Measurements from ENCODE around the gene HIVEP2. TPM values are rescaled to one million over a fixed set of nuclear protein-coding genes. Genes with fewer than 3 reads are reported as not detected.

Gene HIVEP2
- total RNA-seq, 1 experiment from 2014 or later: 4.2 TPM

DNA sequence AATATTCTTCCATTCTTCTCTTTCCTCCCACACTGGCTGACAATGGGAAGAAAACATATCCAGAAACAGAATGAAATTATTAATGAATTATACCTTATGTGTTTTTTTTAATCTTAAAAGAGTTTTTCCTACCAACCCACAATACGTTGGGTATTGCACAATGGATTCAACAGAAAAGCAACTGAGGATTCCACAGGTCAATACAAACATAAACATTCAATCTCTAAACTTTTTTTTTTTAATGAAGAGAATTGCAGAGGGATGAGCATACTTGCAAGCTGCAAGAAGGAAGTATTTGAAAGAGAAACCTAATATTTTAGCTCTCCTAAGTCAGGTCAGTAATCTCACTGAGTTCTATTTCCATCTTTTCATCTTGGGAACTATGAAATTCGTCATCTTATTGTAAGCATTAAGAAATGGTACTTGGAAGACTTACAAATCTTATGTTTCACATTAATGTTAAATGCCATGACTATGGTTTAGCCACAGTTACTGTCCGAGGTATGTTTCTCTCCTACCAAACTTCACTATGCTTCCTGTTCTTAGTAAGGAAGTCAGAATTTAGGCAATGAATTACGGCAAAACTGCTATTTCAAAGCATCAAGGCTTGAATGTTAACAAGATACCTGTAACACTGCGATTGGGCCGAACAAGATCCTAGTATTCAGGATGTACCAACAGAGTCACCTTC lies 100.8 kb downstream of the HIVEP2 start:
- Histone ChIP-seq H3T11ph (ENCODE audit: low read length) (no peak overlapping the region), H2BK12ac (ENCODE audit: insufficient read length, low read depth, low read length) (no peak overlapping the region), H4K20me1 (ENCODE audit: control insufficient read depth, insufficient read depth, insufficient read length) (no peaks in the 10 kb centered on the region), H2BK20ac (ENCODE audit: low read depth, low read length, poor library complexity, severe bottlenecking) (no peak overlapping the region), H3K4me2 (ENCODE audit: insufficient read depth, insufficient read length, low read length) (no peak overlapping the region), H3K4me1 (ENCODE audit: insufficient read depth, low read length) (peaks cover 9% of the 10 kb centered on the region; the same call in 1 of the 2 replicates), H2AK5ac (ENCODE audit: insufficient read length, low read length) (no peak overlapping the region), H3K9ac (ENCODE audit: extremely low read depth, insufficient read length, low read length) (no peak overlapping the region), H2BK5ac (ENCODE audit: insufficient read length, low read length) (no peak overlapping the region), H4K91ac (ENCODE audit: insufficient read length, low read depth, low read length) (no peak overlapping the region), H3K9me3 (ENCODE audit: control insufficient read depth, low read depth, low read length) (no peaks in the 10 kb centered on the region), H3K14ac (ENCODE audit: insufficient read depth, low read length) (no peak overlapping the region), H3K18ac (ENCODE audit: insufficient read length, low read depth, low read length) (no peak overlapping the region), H4K8ac (replicated peaks; ENCODE audit: insufficient read length, low read depth, low read length) (no peak overlapping the region), H3K27me3 (ENCODE audit: insufficient read depth, low read length) (no peaks in the 10 kb centered on the region), H2BK120ac (ENCODE audit: low read depth, low read length, poor library complexity, severe bottlenecking) (no peak overlapping the region), H4K5ac (ENCODE audit: insufficient read length, low read depth, low read length) (no peak overlapping the region), H3K79me2 (ENCODE audit: insufficient read depth, low read length) (no peaks in the 10 kb centered on the region), H3K27ac (ENCODE audit: insufficient read length, low read depth, low read length) (no peak overlapping the region), H2AFZ (ENCODE audit: low read length) (no peak overlapping the region), H2BK15ac (ENCODE audit: low read depth, low read length) (no peak overlapping the region), H3K79me1 (ENCODE audit: insufficient read depth, low read depth, low read length, poor library complexity, severe bottlenecking) (peaks cover 2% of the 10 kb centered on the region), H3K23ac (ENCODE audit: insufficient read length, low read depth, low read length) (no peak overlapping the region), H3K23me2 (ENCODE audit: insufficient read length, low read depth, low read length, poor library complexity, severe bottlenecking) (no peaks in the 10 kb centered on the region), H3K56ac (ENCODE audit: insufficient read length, low read depth, low read length) (no peak overlapping the region), H3K4ac (ENCODE audit: low read depth, low read length) (no peak overlapping the region)
- no CpG with 5 or more reads among the region's 6 CpGs for WGBS (ENCODE audit: extremely low coverage, insufficient read length, low lambda C conversion rate)
- H3K36me3 Mint-ChIP-seq (ENCODE audit: insufficient read depth in 1 of 3, low read depth in 3 of 3): no peaks in the 10 kb centered on the region
- no peak overlapping the region for H3K27ac Mint-ChIP-seq
- peaks cover 58 to 62% of the 10 kb centered on the region in 2 experiments for H3K4me1 Mint-ChIP-seq
- H3K9me3 Mint-ChIP-seq: no peaks in the 10 kb centered on the region
- no peak for DNase-seq
- no peaks in the 10 kb centered on the region for H3K27me3 Mint-ChIP-seq (ENCODE audit: low read depth)
- H3K4me3 Mint-ChIP-seq: no peak overlapping the region
- TF ChIP-seq, protein P1, sequence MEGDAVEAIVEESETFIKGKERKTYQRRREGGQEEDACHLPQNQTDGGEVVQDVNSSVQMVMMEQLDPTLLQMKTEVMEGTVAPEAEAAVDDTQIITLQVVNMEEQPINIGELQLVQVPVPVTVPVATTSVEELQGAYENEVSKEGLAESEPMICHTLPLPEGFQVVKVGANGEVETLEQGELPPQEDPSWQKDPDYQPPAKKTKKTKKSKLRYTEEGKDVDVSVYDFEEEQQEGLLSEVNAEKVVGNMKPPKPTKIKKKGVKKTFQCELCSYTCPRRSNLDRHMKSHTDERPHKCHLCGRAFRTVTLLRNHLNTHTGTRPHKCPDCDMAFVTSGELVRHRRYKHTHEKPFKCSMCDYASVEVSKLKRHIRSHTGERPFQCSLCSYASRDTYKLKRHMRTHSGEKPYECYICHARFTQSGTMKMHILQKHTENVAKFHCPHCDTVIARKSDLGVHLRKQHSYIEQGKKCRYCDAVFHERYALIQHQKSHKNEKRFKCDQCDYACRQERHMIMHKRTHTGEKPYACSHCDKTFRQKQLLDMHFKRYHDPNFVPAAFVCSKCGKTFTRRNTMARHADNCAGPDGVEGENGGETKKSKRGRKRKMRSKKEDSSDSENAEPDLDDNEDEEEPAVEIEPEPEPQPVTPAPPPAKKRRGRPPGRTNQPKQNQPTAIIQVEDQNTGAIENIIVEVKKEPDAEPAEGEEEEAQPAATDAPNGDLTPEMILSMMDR (conservative IDR thresholded peaks at IDR 0.05): no peak
